Heart left ventricle (tissue), 13 donors: ENCODE data around the gene GNB3.

ENCODE experiments used
- CTCF ChIP-seq, 12 donors: fragments of 200-600 bp; sonication (generic) in 4 of 12; IDR thresholded peaks; one replicate each; pipeline versions ENCODE4 v1.5.0 to v1.8.0; 2018 to 2022; ENCODE audit warnings: antibody characterized with exemption in 12 of 12, mild to moderate bottlenecking in 5 of 12
- POLR2A ChIP-seq, 2 donors: fragments of 450-650 bp; IDR thresholded peaks; one replicate each; pipeline ENCODE4 v1.6.1; 2017; ENCODE audit warnings: antibody characterized with exemption in 2 of 2, mild to moderate bottlenecking in 2 of 2, moderate library complexity in 2 of 2
- donor health status: ischemic (EF 13 %, LVEDD 7.1; RV severe dilation, severe dysfunction).
- donor health status: DM: no; HTN: yes; CAD: no.
- donor health status: DM: no; HTN: no; CAD: no.
- donor health status: ischemic (EF 25% LVEDD 6.9; RV normal size, moderate dysfunction).
- donor health status: ischemic (EF 25% LVEDD 5.7; RV mildly dilated, moderate dysfunction).
- donor health status: ischemic (EF 35%, LVEDD 5.7; RV mildly dilated, moderate dysfunction).
- donor health status: nonischemic (EF 11% LVEDD 7.7; RV severe dilation, severe dysfunction).
- donor health status: DM: yes; HTN: yes; CAD: no.
- donor health status: PGD.
- donor health status: ischemic (EF 29% LVEDD 5.4; RV normal size, mild dysfunction).
- donor health status: nonischemic (EF 23%, LVEDD 6.1; RV moderate dilation, normal function).

- TF ChIP-seq CTCF (IDR thresholded peaks at IDR 0.05) (no peak), POLR2A (IDR thresholded peaks at IDR 0.05) (no peak)
These were observed 48.1 kb upstream of the GNB3 start for GRCh38 chr12:6792522-6793201.
